Testis (tissue), 2 donors: Measurements from ENCODE around the gene GRB14.

Experiments
- CTCF ChIP-seq, 3 experiments: fragments of 450-650 bp in 2 of 3; fragments of 200-600 bp in 1 of 3; sonication (generic) in 1 of 3; IDR thresholded peaks; one replicate each; pipeline ENCODE4 v1.5.1; 2016 to 2019; ENCODE audit warnings: antibody characterized with exemption in 3 of 3, mild to moderate bottlenecking in 2 of 3, moderate library complexity in 1 of 3
- POLR2A ChIP-seq: fragments of 450-650 bp; IDR thresholded peaks from one replicate; pipeline ENCODE4 v1.6.1; 2017; ENCODE audit warnings: antibody characterized with exemption, mild to moderate bottlenecking, moderate library complexity

DNA sequence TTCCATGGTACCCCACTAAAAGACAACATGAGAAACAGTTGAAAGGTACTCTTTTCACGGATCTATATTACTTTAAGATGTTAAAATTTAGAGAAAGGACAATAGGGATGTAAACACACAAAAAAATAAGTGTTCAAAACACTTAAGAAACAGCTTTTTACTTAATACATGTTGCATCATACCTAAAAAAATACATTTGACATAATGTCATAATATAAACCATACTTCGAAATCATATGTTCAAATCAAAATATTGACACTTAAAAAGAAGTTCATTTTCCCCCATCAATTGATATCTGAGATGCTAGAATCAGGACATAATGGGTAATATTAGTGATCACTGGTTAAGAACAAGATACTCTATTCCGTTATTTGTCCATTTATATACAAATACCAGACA is 124.9 kb downstream of the GRB14 start:
- TF ChIP-seq CTCF (IDR thresholded peaks at IDR 0.05) (no peak), POLR2A (no peak)
